D341Med (cell line): ENCODE data around the gene ADSS1.
A peak's percentile ranks its signal among the peaks of the same experiment; 100 is the strongest.

Experiments
- DNase-seq: peaks from one replicate; pipeline ENCODE4 v3.0.0; 2012; ENCODE audit warnings: low spot score

The ADSS1 gene

DNA sequence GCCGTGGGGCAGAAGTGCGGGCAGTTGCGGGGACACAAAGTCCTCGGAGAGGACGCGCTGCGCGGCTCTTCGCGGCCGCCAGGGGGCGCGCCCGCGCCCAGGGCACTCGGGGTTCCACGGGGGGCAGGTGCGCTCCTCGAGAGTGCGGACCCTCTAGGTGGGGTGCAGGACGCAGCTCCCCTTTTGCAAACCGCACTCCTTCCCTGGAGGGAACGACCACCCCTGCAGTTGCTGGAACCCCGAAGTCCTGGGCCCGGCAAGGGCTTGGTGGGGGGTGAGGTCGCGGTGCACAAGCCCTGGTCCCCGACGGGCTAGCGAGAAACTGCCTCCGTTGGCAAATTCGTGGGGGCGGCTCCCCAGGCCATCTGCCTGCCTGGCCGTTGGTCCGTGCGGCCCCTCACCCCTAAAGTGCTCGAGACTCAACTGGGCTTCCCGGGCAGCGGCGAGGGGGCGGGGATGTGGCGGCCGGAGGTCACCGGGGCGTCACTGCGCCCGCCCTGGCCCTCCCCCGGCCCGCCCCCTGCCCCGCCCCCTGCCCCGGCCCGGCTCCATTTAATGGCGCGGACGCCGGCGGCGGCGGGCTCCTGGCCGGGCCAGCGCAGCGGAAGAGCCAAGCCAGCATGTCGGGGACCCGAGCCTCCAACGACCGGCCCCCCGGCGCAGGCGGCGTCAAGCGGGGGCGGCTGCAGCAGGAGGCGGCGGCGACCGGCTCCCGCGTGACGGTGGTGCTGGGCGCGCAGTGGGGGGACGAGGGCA lies at the start of gene ADSS1:
TSS of gene ADSS1 (plus strand) at position 579 of the 756 bp plus-strand sequence. CDS start at position 621, 42 bp downstream.
- DNase-seq = peak; percentile 88

DNA sequence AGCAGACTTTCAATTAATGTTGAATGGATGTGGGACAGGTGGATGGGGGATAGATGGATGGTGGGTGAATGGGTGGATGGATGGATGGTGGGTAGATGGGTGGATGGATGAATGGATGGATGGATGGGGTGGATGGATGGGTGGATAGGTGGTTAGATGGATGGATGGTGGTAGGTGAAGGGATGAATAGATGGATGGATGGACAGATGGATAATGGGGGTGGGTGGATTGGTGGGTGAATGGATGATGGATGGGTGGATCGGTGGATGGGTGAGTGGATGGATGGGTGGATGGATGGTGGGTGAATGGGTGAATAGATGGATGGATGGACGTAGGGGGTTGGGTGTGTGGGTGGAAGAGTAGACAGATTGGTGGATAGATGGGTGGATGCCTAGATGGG lies 48.6 kb upstream of the ADSS1 start:
- no peak for DNase-seq

DNA sequence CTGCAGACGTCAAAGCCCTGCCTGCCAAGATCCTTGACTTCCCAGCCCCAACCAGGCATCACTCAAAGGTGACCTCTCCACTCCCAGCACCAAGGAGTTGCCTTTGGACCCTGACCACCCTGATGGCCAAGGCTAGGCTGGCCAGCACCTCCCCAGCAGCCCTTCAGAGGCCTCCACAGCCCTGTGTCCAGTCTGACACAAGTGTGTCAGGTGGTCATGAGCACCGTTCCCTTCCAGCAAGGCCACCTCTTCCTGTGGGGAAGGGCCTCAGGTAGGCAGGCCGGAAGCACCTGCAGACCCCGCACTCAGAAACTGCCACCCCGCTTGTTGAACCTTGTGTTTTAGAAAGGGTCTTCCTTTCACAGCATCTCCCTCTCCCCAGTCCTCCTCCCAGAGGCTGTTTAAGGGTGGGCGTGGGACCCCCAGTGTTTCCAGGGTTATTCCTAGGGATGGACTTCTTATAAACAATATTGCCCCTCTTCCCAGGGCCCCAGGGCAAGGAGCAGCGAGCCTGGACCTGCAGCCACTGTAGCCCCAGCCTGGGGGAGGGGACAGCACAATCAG lies 47.8 kb upstream of the ADSS1 start:
- no peak for DNase-seq

DNA sequence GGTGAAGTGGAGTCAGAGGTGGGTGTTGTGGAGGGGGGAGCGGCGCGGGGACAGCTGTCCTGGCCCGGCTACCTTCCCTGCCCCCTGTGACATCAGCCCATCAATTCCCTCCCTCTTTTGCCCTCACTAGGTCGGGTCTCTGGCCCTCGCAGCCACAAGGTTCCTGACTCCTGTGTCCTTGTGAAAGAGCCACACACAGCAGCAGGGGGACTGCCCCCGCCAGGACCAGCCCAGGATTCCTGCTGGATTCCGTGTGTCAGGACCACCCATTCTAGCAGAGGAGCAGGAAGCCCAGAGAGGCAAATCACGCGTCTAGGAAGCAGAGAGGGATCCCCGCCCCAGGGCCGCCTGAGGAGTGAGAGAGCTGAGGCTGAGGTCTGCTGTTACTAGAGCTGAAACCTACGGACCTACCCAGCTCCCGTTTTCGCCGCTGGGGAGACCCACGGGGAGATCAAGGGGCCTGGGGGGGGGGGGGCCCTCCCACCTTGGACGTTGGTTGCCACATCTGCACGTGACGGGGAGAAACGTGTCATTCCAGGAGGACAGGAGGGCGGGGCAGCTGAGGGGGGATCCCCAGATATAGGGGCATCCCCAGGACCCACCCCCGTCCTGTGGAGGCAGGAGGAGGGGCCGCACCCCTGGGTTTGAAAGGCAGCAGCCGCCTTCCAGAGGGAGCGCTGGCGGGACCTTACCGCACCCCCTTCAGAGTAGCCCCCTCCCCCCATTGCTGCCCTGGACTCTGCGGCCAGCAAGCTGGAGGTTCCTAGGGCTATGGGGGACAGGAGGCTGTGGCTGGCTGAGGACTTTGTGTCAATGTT lies 47.1 kb upstream of the ADSS1 start:
- DNase-seq = no peak

DNA sequence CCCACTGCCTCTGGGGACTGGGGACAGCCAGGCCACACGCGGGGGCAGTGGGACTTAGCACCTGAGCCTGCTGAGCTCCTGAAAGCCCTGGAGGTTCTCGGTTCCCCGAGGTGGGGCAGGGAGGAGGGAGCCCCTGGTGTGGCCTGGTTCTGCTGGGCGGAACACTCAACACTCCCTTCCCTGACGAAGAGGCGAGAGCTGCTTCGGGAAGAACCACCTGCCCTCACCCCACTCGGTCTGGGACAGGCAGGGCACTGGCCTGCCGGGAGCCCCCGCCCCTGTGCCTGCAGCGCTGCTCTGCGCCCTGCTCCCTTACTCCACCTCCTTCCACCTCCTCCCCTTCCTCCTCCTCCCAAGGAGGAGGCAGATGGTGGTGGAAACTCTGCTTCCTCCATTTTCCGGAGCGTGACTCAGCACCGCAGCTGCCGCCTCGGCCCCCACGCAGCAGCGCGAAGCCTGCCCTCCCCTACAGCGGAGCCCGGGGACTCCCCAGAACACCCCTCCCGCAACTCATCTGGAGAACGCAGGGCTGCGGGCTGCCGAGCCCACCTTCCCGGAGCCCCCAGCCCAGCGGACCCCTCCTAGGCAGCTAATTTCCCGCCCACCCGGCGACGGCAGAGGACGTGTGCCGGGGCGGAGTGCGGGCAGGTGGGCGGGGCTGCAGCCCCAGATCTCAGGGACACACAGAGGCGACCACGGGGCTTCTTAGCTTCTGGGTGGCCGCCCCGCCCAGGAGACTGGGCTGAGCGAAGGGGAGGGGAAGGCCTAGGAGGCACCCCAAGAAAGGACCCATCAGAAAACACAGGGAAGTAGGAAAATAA lies 46.3 kb upstream of the ADSS1 start:
- DNase-seq = no peak

DNA sequence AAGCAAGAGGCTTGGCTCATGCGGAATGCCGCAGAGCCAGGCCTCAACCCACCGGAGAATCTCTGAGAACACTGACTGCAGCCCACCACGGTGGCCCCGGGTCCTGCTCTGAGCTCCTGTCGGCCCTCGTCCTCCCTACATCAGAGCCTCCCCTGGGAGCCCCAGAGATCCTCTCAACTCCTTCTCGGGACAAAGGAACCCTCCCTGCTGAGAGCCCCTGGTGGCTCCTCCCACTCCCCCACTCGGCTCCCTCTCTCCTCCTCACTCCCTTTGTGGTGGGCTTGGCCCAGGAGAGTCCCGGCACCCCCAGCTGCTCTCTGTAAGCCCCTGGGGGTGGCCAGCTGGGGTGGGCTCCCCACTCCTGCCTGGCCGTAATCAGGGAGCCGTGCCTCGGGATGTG lies 45.7 kb upstream of the ADSS1 start:
- no peak for DNase-seq

DNA sequence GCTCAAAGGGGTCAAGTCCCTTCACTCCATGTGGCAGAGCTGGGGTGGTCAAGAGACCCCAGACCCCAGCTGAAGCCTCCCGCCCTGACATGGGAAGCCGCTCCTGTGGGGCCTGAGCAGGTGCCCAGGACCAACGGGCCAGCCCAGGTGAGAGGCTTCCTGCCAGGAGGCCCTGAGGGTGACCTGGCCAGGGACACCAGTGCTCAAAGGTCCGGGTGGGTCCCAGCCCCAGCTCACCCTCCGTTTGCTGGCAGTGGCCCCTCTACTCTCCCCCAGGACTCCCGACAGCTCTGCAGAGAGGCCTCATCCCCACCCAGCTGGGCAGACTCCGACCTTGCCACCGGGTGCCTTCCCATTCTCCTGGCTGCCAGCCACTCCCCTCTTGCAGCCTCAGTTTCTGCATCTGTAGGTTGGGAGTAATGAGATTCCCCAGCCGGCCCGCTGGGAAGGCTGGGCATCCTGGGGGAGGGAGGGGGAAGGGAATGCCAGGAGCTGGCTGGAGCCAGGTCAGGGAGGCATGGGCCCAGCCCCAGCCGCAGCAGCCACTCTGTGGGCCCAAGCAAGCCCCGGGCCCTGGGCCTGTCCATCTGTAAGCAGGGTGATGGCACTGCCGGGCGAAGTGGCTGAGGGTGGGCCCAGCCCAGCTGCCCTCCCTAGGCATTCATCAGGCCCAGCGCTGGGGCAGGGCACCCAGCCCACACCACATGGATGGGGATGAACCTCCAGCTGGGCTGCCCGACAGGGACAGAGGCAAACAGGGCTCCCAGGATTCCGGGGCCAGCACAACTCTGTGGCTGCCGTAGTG lies 44.9 kb upstream of the ADSS1 start:
- no peak for DNase-seq

DNA sequence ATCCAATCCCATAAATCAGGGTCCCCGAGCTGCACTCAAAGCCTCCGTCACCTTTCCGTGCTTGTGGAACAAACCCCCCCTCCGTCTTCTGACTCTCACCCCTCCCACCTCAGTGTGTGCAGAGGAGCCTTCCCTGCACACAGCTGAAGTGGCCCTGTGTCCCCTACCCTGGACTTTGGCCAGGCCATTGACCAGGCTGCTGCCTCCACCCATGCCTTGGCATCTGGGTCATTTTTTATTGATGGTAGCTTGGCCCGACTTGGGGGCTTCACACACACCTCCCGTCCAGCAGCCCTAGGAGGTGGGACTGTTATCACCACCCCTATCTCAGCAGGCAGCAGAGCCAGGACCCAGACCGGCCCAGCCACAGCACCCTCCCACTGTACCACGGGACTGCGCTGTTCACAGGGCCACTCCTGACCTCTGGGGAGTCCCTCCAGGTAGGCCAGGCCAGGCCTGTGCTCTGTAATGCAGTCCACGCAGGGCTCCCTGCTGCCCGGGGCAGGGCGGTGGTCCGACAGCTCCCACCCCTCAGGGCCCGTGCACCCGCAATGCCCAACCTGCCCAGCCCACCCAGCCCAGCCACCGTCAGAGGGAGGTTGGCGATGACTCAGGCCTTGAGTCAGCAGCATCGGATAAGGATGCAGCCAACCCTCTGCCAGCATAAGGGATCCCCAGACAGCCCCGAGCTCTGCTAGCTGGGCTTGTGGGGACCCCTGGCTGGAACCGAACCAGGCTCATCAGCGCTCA lies 43.8 kb upstream of the ADSS1 start:
- no peak for DNase-seq

DNA sequence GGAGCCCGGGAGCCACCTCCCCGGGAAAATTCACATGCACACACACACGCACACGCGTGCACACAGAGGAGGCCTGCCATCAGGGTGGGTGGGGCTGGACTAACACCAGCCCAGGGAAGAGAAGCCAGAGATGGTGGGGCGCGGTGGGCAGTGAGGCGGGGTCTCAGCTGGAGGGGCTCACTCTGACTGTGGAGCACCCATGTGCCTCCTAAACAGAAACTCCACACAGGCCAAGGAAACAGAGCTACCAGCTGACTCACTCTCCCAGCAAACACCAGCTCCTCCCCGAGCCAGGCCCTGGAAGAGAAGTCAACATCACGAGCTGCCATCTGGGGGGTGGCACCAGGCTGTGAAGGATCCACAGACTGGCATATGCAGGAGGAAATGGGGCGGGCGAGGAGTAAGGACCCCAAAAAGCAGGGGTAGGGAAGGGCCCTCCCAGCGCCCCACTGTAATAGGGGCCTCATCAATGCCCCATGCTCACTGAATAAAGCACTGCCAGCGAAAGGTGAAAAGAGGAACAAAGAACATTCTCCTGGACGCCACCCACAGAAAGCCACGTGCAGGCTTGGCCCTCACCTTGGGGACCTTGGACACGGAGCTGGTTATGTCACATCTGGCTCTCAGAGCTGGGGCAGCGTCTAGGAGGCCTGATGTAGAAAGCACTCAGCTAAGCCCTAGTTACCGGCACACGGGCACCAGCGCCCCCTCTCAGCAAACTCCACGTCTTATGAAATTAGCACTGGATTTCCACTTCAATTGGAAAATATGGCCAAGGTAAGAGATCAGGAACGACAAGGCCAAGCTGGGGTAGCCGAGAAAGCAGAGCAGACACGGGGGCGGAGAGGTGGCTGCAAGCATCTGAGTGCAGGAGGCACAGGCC lies 43.0 kb upstream of the ADSS1 start:
- DNase-seq = no peak

DNA sequence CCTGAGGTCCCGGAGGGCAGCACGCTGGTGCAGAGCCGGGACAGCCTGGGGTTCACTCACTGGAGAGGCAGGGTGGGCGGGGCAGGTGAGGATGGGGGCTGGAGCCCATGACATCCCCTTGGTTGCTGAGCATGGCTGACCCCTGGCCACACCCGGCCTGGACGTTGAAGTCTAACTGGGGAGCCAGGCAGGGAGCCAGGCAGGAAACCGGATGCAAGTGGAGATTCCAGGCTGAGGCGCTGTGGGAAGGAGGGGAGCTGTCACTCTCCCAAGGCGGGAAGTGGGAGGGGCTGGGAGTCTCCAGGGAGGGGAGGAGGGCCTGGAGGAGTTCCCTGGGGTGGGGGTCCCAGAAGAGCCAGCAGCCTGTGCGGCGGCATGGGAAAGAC lies 42.3 kb upstream of the ADSS1 start:
- DNase-seq = no peak

DNA sequence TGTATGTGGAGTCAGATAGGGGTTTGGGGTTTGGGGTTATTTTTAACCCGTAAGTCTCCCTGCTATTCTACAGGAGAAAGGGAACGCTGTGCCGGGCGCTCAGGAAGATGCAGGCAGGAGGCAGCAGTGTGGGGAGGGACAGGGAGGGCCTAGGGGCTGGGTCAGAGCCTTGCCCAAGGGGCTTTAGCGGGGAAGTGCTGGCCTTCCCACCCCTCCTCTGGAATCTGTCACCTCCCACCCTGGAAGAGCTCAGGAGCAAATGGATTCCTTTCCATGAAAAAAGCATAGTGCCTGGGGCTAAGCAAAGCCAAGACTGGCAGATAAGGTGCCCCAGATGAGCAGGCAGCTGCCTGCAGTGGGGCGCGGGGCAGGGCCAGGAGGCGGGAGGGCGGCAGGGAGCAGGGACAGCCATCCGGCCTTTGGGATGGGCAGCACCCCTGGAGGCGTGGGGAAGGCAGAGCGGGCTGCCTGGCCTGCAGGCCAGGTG lies 41.9 kb upstream of the ADSS1 start:
- no peak for DNase-seq

DNA sequence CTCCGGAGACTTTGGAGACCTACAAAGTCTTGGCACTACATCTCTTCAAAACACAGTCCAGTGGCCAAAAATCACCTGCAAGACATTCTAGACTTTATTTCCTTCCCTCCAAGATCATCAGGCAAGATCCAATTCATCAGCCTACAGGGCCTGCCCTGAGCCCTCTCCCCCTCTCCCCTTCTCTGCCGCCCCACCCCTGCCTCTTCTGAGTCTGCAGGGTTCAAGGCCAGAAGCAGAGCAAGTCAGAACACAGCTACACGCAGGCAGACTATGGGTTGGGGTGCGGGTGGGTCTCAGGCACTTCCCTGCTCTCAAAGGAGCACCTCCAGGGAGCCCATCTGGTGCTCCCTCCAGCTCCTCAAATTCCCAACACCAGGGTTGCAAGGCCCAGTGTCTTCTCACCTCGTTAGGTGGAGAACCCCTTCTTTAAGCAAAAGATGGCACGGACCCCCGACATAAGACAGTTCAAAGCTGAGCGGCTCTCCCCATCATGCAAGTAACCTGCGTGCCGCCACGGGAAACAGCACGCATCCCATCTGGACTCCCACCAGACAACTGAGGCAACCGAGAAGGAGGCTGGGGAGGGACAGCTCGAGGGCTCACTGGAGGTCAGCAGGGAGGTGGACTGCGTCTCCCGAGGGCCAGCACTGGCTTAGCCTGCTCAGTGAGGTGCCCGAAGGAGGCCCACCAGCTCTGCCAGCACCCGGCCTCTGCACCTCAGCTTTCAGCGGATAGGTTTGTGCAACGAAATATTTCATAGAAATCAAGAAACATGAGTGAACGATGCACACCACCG lies 40.2 kb upstream of the ADSS1 start:
- DNase-seq = no peak

DNA sequence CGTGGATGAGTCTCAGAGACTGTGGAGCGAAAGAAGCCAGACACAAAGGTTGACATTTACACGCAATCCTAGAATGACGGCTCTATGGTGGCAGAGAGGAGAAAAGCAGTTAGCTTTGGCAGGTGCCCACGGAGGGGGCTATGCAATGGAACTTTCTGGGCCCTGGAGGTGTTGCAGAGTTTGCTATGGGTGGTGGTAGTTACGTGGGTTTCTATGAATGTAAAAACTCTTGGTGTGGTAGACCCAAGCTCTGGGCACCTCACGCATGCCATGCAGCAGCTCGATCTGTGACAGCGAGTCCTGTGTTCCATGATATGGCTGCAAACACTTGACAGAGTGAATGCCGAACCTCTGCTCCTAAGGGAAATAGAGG lies 39.6 kb upstream of the ADSS1 start:
- DNase-seq = no peak

DNA sequence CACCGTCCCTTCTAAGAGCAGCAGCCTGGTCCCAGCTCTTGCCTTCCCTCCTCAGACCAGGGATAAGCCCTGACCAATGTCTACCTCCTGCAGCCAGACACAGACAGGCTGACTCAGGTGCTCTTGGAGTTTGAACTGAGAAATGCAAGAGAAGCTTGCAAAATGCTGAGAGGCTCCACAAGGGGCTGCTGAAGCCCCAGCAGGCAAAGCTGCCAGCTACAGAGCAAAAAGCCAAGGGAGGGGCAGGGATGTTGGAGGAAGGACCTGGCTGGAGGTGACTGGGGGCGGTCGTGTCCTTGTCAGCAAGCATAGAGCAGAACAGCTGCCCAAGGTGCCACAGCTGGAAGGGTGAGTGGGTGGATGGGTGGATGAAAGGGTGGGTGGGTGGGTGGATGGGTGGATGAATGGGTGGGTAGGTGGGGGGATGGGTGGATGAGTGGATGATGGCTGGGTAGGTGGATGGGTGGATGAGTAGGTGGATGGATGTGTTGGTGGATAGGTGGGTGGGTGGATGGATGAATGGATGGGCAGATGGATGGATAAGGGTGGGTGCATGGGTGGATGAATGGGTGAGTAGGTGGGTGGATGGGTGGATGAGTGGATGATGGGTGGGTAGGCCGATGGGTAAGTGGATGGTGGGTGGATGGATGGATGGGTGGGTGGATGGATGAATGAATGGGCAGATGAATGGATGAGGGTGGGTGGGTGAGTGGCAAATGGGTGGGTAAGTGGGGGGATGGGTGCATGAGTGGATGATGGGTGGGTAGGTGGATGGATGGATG lies 38.6 kb upstream of the ADSS1 start:
- DNase-seq = no peak

DNA sequence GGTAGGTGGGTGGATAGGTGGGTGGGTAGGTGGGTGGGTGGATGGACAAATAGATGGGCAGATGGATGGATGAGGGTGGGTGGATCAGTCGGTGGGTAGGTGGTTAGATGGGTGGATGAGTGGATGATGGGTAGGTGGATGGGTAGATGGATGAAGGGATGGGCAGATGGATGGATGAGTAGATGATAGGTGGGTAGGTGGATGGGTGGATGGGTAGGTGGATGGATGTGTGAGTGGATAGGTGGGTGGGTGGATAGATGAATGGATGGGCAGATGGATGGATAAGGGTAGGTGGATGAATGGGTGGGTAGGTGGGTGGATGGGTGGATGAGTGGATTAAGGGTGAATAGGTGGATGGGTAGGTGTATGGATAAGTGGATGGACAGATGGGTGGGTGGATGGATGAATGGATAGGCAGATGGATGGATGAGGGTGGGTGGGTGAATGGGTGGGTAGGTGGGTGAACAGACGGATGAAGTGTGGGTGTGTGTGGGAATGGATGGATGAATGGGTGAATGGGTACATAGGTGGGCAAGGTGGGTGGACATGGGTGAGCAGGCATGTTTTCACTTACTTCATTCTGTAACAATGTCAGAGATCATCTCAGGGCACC lies 37.9 kb upstream of the ADSS1 start:
- DNase-seq = no peak

DNA sequence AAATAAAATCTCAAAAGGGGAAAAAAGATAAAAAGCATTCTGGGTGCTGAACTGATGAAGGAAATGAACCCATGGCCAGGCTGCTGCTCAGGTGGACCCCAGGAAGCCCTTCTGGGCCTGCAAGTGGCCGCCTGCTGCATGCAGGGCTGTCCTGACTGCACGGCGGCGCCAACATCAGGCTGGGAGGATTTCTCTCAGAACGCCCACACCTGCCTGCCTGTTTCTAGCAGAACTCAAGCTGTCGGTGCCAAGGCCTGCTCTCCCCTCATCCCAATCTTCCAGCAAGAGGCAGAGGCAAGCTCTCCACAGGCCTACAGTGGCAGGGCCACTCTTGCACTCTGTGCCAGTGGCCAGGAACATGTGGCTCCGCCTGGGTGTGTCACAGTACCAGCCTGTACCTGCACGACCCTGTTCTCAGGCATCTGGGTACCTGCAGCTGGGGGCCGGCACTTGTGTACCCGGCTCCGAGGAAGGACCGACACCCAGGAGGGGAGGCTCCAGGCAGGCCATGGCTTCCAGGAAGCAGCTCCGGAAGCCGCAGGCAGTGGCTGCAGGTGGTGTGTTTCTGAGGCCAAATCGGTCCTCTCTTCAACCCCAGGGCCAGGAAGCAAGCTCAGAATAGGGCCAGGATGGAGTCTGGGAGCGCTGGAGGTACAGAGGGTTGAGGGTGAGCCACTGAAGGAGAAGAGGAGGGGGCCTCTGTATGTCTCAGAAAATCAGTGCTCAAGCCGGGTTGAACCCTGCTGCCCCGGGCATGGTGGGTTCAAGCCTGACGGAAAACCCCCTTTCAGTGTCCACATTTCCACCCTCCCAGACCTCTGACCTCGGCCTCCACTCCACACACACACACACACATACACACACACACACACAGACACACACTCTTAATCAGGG lies 37.2 kb upstream of the ADSS1 start:
- DNase-seq = no peak
